ENCODE results near the gene STX16.

GRCh38 chr20:58702859-58703648, 52.0 kb downstream of the STX16 start:
- TF ChIP-seq CTCF (IDR thresholded peaks at IDR 0.05 in 4 of 5, conservative IDR thresholded peaks at IDR 0.05 in 1 of 5) = peak in 1 of 5 experiments; percentile 24
- no peak for TF ChIP-seq POLR2A (IDR thresholded peaks at IDR 0.05)
